NCI-H128 (cell line): ENCODE measurements around the gene NPHP4.

Source experiments
- DNase-seq: peaks from one replicate; lab custom pipeline; 2025; ENCODE audit not compliant: unreplicated experiment; lab: John Stamatoyannopoulos, UW

The NPHP4 gene

DNA sequence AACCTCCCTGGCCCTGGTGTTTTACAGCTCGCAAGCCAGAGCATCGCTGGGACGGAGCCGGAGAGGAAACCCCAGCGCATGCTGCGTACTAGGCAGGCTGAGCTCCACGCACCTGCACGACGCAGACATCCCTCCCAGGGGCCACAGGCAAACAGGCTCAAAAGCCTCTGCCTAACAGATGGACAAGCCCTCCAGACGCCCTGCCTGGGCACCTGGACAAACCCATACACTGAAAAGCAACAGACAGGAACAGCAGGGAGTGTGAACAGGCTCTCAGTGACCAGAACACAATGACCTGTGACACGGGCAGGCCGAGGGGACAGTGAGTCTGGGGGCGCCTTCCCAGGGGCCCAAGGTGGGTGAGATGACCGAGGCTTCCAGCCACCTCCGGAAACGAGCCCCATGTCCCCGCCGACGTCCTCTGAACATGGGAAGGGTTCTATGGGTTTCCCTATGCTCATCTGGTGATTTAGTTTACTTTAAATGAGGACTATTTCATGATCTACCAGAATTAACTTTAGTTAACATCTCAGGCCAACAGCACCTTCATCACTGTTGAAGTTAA is 40.3 kb downstream of the NPHP4 start:
- DNase-seq = no peak

DNA sequence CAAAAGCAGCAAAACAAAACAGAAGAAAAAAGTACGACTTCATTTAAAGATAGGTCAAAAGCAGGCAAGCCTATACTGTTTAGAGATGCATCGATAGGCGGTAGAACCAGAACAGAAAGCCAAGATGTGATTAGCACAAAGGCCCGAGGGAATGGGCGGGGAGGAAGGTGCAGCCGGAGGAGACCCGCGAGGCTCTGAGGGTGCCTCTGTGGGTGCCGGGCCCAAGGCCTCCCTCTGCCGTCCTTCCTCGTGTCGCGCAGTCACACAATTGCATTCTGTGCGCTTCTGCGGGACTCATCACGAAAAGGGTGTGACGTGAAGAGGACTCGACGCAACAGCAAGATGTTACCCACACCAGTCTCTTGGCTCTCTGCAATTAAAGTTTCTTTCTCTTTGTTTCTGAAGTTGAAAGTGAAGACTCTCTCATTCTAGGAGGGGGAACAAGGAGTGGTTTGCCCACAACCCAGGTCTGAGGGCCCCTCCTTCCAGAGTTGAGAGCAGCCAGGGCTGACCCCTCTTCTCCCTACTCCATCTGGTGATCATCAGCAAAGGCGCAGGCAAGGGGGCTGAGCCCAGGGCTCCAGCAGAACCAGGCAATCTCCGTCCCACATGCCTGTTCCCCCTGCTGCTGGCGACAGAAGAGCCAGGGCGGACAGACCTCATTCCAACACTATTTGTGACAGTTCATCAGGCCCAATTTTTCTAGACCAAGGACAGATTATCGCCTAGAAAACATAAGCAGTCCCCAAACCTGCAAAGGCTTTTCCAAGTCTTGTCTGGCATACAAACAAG is 41.0 kb downstream of the NPHP4 start:
- DNase-seq = no peak

DNA sequence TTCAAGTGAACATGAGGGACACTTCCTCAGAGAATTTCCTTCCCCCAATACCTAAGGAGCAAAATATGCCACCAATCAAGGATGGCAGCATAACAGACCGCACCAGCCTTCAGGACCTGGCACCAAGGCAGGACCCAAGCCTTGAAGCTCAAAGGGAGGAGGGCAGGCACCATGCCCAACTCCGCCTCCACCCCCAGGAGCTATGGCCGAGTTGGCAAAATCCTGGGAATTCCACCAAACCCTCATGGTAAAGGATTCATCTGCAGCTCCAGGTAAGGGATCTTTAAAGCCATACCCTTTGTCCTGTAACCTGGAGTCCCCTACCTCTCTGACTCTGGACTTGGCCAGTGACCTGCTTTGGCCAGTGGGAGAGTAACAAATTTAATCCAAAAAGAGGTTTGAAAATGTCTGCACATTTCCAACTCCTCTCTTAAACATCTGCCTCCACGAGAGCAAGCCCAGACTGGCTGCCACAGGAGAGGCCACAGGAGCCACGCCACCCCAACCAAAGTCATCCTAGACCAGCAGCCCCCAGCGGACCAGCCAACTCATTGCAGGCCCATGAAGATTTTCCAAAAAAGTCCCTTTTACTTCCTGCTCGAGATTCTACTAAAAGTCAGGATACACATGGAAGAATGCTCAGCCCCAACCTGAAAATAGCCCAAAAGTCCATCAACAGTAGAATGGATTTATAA is 41.9 kb downstream of the NPHP4 start:
- DNase-seq = no peak

DNA sequence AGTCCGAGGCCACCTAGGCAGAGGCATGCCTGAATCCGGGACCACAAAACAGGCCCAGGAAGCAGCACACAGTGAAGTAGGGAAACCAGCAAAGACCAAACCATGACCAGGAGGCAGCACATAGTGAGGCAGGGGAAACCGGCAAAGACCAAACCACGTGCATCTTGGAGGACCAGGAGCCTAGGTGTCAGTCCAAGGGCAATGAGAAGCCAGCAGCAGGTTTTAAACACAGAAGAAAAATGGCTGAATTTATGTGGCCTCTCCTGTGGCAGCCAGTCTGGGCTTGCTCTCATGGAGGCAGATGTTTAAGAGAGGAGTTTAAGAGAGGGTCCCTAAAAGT is 42.5 kb downstream of the NPHP4 start:
- DNase-seq = no peak

DNA sequence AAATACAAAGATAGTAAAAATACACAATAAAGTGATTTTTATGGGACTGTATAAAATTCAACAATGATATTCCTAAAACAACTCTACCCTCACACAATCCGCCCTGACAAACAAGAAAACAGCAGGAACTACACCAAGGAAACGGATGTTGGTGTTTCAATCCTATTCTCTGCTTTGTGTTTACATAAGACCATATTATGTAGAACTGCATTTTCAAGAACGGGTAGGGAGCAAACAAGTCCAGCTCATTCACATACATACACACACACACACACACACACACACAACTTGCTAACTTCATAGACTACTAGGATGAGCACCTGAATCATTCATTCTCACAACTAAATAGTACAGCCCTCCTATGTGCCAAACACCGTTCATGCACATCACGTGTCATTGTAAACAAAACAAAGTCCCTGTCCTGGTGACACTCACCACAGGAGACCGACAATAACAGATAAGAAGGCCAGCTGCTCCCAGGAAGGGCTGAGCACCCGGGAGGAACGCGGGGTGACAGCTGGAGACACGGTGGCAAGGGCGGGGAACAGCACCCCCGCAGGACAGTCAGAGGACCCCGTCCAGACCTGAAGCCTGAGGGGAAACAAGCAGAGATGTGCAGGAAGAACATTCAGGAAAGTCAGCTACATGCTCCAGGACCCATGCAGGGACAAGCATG is 43.0 kb downstream of the NPHP4 start:
- DNase-seq = no peak

DNA sequence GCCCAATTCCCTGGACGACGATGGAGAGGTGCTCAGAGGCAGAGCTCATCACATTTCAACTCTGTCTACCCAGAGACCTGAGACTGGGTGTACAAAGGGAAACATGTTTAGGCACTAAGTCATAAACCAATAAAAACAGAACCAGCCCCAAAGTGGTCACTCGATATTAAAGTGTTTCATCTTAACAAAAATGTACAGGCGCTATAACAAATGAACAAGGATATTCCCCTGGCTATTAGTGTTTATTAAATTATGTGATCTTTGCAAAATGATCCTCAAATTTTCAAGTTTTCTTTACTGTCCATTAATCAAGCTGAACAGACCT is 43.6 kb downstream of the NPHP4 start:
- DNase-seq = no peak

DNA sequence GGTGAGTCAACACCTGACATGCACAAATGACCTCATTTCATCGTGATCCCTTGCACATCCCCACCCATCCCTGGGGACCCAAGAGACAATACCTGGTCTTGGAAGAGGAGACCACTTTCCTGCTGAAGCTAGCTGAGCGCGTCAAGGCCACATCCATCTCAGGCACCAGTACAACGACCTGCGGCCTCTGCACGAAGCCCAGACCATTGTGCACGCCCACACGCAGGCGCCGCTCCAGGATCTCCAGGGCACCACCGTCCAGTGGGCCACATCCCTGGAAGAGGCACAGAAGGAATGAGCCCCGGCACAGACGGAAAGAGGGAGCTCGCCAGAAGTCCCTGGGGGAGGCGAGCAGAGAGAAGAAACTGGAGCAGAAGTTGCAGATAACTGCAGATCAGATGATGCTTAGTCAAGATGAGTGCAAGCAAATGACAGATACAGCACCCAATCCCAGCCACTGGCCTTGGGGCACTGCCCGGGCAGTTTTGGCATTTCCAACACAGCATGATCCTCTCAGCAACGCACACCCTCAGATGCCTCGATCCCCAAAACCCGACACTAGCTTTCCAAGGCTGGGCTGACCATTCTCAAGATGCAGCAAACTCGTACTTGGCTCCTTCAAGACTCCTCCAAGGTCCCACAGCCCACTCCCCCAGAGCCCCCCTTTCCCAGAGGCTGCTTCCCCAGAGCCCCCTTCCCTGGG is 44.1 kb downstream of the NPHP4 start:
- no peak for DNase-seq

DNA sequence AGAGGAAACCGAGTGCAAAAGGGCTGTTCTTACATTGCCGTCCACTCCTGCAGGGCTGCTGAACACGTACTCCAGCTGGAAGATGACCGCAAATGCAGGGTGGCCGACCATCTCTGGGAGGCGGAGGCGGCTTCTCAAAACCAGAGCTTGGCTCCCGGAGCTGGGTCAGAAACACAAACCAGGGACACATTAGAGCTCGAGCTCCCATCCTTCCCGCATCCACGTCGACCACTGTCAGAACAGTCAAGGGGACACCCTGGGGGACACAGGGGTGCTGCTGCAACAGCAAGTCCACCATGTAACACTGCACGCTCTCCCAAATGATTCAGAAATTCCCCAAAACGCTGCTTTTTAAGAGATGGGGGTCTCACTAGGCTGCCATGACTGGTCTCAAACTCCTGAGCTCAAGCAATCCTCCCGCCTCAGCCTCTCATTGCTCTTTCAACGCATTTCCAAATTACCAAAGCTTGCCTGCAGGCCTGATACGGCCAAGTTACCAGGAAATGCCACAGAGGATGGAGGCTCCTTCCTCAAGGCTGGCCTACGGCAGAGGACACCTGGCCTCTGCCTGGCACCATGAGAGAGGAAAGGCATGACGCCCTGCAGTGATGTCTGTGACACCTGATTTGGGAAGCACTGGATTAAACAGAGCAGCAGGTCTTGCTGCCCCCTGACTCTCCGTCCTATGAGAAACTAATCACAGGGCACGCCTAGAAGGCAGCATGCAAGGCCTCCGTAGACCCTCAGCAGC is 45.0 kb downstream of the NPHP4 start:
- DNase-seq = no peak

DNA sequence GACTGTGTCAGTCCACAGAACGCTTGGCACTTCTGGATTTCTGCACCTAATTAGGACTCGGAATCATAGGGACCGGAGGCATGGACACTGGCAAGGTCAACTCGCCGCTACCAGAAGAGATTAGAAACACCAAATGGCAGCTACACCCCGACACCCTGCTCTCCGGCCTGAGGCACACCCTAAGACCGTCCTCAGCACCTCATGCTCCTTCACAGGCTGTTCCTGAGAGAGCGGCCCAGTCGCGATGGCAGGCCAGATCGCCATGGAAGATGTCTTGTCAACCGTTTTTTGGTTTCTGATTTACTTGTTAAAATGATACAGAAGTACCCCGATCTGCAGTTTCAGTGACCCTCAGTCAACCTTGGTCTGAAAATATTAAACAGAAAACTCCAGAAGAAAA is 46.8 kb downstream of the NPHP4 start:
- no peak for DNase-seq

DNA sequence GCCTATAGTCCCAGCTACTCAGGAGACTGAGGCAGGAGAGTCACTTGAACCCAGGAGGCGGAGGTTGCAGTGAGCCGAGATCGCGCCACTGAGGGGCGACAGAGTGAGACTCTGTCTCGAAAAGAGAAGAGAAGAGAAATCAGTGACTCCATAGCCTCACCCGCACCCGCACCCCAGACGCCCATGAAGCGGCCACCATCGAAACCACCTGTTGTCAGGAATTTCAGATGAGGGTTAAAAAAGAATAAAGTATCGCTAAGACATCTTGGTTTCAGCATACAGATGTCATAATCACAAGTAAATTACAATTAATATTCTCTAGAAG is 47.4 kb downstream of the NPHP4 start:
- no peak for DNase-seq

DNA sequence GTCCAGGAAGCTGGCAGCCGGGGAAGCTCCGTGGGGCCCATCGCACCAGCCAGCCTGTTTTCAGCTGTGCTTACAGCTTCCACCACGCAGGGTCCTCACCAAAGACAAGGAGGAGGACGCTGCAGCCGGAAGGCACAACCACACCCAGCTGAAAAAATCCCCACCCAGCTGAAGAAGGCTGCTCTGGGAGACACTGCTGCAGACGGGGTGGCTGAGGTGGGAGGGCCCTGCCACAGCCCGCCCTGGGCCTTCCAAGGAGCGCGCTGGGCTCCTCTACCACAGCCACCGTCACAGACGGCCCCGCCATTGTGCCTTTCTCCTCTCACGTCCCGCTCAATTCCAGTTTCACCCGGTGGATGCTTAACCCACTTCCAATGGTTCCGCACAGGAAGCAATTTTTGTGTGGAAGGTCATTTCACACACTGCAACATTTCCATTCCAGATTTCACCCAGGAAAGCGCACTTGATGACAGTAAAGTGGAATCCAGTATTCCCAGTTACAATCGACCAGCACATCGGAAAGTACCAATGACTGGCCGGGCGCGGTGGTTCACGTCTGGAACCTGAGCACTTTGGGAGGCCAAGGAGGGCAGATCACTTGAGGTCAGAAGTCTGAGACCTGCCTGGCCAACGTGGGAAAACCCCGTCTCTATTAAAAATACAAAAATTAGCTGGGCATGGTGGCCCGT is 47.9 kb downstream of the NPHP4 start:
- DNase-seq = no peak

DNA sequence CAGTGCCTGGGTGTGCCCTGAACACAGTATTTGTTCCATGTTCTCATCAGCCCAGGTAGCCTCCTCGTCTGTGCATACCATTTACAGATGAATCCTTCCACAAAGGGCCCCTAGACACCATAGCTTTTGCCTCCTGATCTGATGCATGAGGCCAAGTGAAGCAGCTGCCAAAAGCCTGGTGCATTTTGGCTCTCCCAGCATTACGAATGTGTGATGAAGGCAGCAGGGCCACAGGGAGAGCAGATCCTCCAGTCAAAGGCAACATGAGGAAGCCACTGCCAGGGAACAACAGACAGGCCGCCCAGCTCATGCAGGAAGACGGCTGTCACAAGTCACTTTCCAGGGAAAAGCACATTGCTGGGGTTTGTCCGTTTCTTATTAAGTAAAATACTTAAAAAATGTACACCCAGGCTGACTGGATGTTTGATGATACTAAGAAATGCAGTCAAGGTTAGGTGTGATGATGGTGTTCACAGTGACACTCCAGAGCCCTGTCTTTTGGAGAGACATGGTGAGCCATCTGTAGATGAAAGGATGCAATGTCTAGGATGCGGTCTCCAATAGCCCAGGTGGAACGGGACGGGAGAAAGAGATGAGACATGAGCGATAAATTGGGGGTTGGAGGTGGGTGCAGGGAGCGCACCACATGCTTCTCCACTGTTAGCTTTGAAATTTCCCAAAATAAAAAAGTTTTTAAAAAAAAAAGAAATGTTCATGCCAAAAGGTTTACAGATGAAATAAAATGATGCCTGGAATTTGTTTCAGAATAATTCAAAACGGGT is 48.7 kb downstream of the NPHP4 start:
- DNase-seq = no peak

DNA sequence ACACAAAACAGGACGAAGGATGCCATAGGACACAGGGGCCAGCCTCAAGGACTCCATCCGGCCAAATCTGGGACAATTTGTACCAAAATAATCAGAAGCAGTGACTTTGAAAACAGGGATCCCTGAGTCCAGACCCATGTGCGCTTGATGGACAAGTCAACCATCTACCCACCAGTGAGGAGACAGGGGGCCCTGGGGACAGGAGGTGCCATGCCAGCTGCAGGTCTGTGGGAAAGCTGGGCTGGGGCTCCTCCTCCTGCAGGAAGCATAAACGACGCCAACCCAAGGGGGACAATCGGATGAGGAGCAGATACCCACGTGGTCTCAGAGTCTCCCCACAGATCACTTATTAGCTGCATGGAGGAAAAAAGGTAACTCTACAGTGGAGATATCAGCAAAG is 50.6 kb downstream of the NPHP4 start:
- no peak for DNase-seq

DNA sequence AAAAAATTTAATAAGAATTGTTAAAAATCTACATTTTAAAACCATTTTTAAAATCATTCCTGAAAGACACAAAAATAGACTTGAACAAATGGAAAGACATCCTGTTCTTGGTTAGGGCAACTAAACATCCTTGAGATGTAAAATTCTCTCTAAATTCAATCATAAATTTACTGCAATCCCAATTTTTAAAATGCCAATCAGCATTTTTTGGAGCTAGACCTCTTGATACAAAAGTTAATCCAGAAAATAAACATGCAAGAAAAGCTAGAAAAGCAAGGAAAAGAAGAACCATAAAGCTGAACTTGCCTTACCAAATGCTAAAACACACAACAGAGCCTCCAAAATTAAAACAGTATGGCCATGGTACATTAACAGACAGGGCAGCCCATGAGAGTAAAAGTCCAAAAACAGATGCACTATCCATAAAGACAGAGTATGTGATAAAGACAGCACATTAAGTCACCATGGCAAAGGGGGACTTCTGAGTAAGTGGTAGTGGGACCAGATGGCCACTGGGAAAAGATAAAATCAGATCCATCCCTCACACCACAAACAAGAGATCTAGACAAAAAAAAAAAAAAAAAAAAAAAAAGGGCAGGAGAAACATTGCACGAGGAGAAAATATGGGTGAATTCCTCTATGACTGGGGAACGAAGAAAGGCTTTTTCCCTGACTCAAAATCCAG is 51.4 kb downstream of the NPHP4 start:
- DNase-seq = no peak

DNA sequence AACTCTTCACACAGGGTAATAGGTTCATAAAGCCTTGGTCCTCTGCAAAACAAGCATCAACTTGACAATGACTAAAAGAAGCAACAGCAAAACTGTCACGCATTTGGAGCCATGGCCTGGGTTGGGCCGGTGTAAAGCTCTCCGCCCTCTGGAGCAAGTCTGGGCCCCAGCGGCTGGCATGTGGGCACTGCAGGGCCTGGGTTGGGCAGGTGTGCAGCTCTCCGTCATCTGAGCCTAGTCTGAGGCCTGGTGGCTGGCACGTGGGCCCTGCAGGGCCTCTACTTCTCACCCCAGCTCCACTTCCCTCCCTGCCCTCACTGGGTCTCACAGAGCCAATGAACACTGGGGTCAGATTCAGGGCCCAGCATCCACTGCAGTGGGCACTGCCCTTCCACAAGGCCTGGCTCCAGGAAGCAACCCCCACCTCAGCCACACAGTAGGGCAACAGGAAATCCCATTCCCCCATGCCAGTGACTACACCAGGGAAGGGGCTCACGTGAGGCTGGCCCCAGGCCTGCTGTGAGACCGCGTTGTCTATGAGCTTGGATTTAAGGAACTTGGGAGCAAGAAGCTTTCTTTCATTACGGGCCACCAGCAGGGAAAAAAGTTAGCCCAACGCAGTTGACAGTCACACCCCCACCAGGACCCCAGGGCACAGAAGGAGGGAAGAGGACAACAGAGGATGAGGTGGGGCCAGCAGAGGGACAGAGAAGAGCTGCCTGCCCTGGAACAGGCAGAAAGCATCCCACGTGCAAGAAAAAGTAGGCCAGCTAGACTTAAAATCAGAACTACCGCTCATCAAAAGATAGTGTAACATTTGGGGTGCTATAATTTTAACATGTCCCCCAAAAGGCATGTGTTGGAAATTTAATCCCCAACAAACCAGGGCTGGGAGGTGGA is 52.7 kb downstream of the NPHP4 start:
- no peak for DNase-seq

DNA sequence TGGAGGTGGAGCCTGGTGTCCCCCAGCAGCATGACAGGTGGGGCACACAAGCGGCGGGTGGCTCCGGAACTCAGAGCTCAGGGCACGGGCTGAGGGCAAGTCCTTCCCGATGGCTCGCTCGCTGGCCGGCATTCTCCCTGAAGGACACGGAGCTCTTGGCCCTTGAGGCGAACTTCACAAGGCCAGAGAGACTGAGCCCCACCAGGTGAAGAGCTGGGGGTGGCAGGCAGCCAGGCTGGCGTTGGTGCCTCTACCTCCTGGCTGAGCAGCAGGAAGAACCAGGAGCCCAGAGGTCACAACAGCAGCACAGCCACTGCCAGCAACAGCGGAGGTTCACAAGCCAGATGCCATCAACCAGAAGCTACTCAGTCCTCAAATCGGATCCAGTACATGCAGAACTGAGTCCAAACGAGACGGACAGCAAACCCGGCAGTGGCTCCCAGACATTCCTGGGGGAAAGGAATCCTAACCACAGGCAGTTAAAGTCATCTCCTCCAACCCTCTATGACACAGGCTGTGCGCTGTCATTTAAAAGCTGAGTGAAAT is 54.1 kb downstream of the NPHP4 start:
- DNase-seq = no peak

DNA sequence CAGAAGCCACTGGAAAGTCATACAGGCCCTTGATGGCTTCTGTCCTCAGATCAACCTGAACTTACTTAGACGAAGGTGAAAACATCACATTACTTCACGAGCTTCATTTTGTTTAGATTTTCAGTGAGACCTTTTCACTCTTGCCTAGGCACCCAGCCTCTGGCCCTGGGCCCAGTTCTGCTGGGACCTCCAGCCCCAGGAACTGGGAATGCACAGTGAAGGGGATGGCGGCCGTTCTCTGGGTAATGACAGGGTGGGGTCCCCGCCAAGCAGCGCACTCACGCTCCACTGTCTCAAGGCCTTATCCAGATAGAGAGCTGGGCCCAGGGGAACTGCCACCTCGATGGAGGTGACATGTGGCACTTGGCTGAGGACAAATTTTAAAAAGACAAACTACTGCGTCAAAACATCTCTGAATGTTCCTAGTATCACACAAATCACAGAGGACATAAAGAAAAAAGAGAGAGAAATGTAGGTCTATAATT is 54.8 kb downstream of the NPHP4 start:
- no peak for DNase-seq
